PC-9 (cell line): ENCODE measurements around the gene ZFAND6. TPM values are rescaled to one million over a fixed set of nuclear protein-coding genes. Genes with fewer than 3 reads are reported as not detected.

Experiments used
- BruUV-seq: library from RNA; stranded (reverse); fragments of 400-500 nt; replicated peaks from 2 replicates; lab custom pipeline; 2021; lab: Mats Ljungman, UMichigan
- CTCF ChIA-PET: fragments of 300-600 bp; sonication (Branson Sonifier 250); formaldehyde crosslinking; loops from one replicate; lab custom pipeline; 2022; ENCODE audit warnings: antibody characterized with exemption; lab: Charles Lee
- POLR2A ChIA-PET: fragments of 300-600 bp; sonication (Branson Sonifier 250); formaldehyde crosslinking; loops from one replicate; lab custom pipeline; 2022; ENCODE audit warnings: antibody characterized with exemption; ENCODE audit not compliant: unreplicated experiment; lab: Charles Lee
- DNase-seq, 2 experiments: peaks; one replicate each; pipeline versions ENCODE4 v3.0.0 to v3.0.0-alpha.2; 2015 to 2022; ENCODE audit warnings: mixed read lengths in 1 of 2
- H2AFZ ChIP-seq: fragments of 200-600 bp; sonication (generic); 2 replicates; pipeline ENCODE4 v1.8.1; 2017; ENCODE audit warnings: antibody characterized with exemption
- H3F3A ChIP-seq: fragments of 200-600 bp; sonication (generic); 2 replicates; pipeline ENCODE4 v1.8.1; 2017; ENCODE audit warnings: antibody characterized with exemption, mild to moderate bottlenecking, low read depth; ENCODE audit not compliant: insufficient read depth
- H3K27ac ChIP-seq: fragments of 200-600 bp; sonication (generic); 2 replicates; pipeline ENCODE4 v1.6.1; 2016; ENCODE audit warnings: mixed run types
- H3K27me3 ChIP-seq: fragments of 200-600 bp; sonication (generic); 2 replicates; pipeline ENCODE4 v1.6.1; 2016; ENCODE audit warnings: low read depth, mixed run types; ENCODE audit not compliant: insufficient read depth
- H3K36me3 ChIP-seq: fragments of 200-600 bp; sonication (generic); 2 replicates; pipeline ENCODE4 v1.6.1; 2016; ENCODE audit warnings: low read depth, mixed run types
- H3K4me1 ChIP-seq: fragments of 200-600 bp; sonication (generic); replicated peaks from 2 replicates; pipeline ENCODE4 v1.6.1; 2016; ENCODE audit warnings: mixed run types; ENCODE audit not compliant: insufficient read depth
- H3K4me2 ChIP-seq: fragments of 200-600 bp; sonication (generic); 2 replicates; pipeline ENCODE4 v1.6.1; 2017; ENCODE audit warnings: mixed run types
- H3K4me3 ChIP-seq: fragments of 200-600 bp; sonication (generic); 2 replicates; pipeline ENCODE4 v1.6.1; 2016; ENCODE audit warnings: mixed run types
- H3K79me2 ChIP-seq: fragments of 200-600 bp; sonication (generic); 2 replicates; pipeline ENCODE4 v1.6.1; 2017; ENCODE audit warnings: low read depth, mixed run types
- H3K9me2 ChIP-seq: fragments of 200-600 bp; sonication (generic); 2 replicates; pipeline ENCODE4 v1.8.1; 2017; ENCODE audit warnings: mild to moderate bottlenecking; ENCODE audit not compliant: insufficient read depth
- H3K9me3 ChIP-seq: fragments of 200-600 bp; sonication (generic); 2 replicates; pipeline ENCODE4 v1.8.1; 2016; ENCODE audit warnings: low read depth; ENCODE audit not compliant: insufficient read depth
- H4K20me1 ChIP-seq: fragments of 200-600 bp; sonication (generic); 2 replicates; pipeline ENCODE4 v1.8.1; 2017; ENCODE audit not compliant: insufficient read depth
- EZH2 ChIP-seq: fragments of 200-600 bp; sonication (generic); IDR thresholded peaks from 2 replicates; pipeline ENCODE4 v1.8.0; 2017; ENCODE audit warnings: antibody characterized with exemption, low read depth
- intact Hi-C: fragments of 100-400 bp; cut with micrococcal nuclease; formaldehyde crosslinking; loops from one replicate; pipeline ENCODE4 v1.10.0; 2022; ENCODE audit not compliant: unreplicated experiment
- total RNA-seq: library from RNA; stranded (reverse); gene quantifications from 2 replicates; pipeline ENCODE4 v1.2.3, GENCODE V29; 2021
- TF ChIP-seq, protein P1 (sequence below): fragments of 200-600 bp; sonication (generic); conservative IDR thresholded peaks from 2 replicates; pipeline ENCODE4 v1.6.1; 2017; ENCODE audit warnings: mixed run types, antibody characterized with exemption, mild to moderate bottlenecking, moderate library complexity

ZFAND6 gene
- total RNA-seq, 1 experiment from 2014 or later = 68.3 TPM

DNA sequence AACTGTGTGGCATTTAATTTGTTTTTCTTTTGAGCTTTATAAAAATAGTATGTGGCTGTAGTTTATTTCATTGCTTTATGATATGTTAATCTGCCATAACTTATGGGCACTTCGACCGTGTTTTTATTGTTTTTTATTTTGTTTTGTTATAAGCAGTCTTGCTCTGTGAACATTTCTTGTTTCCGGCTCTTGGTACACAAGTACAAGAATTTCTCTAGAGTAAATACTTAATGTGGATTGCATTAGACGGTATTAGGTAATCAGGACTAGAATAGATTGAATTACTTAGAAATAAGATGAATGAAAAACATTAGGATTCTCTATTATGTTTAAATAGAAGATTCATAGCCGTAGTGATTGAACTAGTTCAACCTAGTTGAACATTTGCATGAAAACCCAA is 2.1 kb downstream of the ZFAND6 start:
- TF ChIP-seq EZH2 = no peak
- TF ChIP-seq, protein P1, sequence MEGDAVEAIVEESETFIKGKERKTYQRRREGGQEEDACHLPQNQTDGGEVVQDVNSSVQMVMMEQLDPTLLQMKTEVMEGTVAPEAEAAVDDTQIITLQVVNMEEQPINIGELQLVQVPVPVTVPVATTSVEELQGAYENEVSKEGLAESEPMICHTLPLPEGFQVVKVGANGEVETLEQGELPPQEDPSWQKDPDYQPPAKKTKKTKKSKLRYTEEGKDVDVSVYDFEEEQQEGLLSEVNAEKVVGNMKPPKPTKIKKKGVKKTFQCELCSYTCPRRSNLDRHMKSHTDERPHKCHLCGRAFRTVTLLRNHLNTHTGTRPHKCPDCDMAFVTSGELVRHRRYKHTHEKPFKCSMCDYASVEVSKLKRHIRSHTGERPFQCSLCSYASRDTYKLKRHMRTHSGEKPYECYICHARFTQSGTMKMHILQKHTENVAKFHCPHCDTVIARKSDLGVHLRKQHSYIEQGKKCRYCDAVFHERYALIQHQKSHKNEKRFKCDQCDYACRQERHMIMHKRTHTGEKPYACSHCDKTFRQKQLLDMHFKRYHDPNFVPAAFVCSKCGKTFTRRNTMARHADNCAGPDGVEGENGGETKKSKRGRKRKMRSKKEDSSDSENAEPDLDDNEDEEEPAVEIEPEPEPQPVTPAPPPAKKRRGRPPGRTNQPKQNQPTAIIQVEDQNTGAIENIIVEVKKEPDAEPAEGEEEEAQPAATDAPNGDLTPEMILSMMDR = no peak
- Histone ChIP-seq H3K27me3 (no peaks in the 10 kb centered on the region), H3K79me2 (peaks cover 66% of the 10 kb centered on the region), H3K4me1 (peaks cover 39% of the 10 kb centered on the region), H3K4me3 (peak overlapping the region; percentile 93), H3K4me2 (peak overlapping the region; percentile 94), H3F3A (peaks cover 20% of the 10 kb centered on the region), H3K36me3 (no peaks in the 10 kb centered on the region), H3K27ac (peak overlapping the region; percentile 92), H3K9me3 (no peaks in the 10 kb centered on the region), H4K20me1 (peaks cover 16% of the 10 kb centered on the region), H3K9me2 (no peaks in the 10 kb centered on the region), H2AFZ (no peak overlapping the region)
- peak in 1 of 2 experiments; percentile 62 for DNase-seq
- ChIA-PET CTCF (no interaction called here), POLR2A (interaction anchor here (0.6 kb wide), 1 partner anchor 106 kb away, joined by 4 read pairs; no protein-coding TSS in a partner anchor)
- intact Hi-C loops = loop anchor here (5.0 kb wide), 1 partner anchor 111 kb away; no protein-coding TSS in a partner anchor
- BruUV-seq = no TSS peak

DNA sequence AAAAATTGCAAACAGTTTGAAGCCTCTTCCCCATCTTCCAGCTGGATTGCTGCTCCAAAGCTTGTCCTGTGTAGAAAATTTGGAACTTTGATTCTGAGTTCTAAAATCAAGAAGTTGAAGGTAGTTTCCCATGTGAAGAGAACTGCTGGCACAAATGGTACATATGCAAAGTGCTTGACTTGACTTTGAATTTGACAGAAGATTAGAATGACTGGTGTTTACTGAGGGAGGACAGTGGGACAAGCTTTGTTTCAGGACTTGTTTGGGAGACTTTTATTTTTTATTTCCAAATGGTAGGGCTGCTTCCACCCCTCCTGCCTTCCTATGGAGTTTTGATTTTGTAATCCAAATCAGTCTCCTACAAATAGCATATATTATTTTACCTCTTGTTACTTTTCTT is 7.4 kb downstream of the ZFAND6 start:
- no peak overlapping the region for H3K27ac ChIP-seq
- H3K9me2 ChIP-seq = no peaks in the 10 kb centered on the region
- no peak overlapping the region for H3K4me2 ChIP-seq
- no TSS peak for BruUV-seq
- peaks cover 45% of the 10 kb centered on the region for H3K4me1 ChIP-seq
- ChIA-PET CTCF (no interaction called here), POLR2A (no interaction called here)
- H4K20me1 ChIP-seq = peaks cover 41% of the 10 kb centered on the region
- TF ChIP-seq EZH2 = no peak
- H2AFZ ChIP-seq = no peak overlapping the region
- no peaks in the 10 kb centered on the region for H3K27me3 ChIP-seq
- no peak overlapping the region for H3K4me3 ChIP-seq
- peaks cover 100% of the 10 kb centered on the region for H3K79me2 ChIP-seq
- H3K9me3 ChIP-seq = no peaks in the 10 kb centered on the region
- intact Hi-C loops = no loop called here
- no peaks in the 10 kb centered on the region for H3K36me3 ChIP-seq
- DNase-seq = no peak
- no peaks in the 10 kb centered on the region for H3F3A ChIP-seq

GRCh38 chr15:80068578-80068977 is 9.1 kb downstream of the ZFAND6 start:
- intact Hi-C loops = no loop called here
- H3K4me2 ChIP-seq = no peak overlapping the region
- H3K36me3 ChIP-seq = no peaks in the 10 kb centered on the region
- H3K9me3 ChIP-seq = no peaks in the 10 kb centered on the region
- no peaks in the 10 kb centered on the region for H3K27me3 ChIP-seq
- CTCF ChIA-PET = no interaction called here
- peaks cover 45% of the 10 kb centered on the region for H3K4me1 ChIP-seq
- no peaks in the 10 kb centered on the region for H3K9me2 ChIP-seq
- peaks cover 46% of the 10 kb centered on the region for H4K20me1 ChIP-seq
- no peak overlapping the region for H3K4me3 ChIP-seq
- peaks cover 4% of the 10 kb centered on the region for H3F3A ChIP-seq
- H3K27ac ChIP-seq = no peak overlapping the region
- DNase-seq = no peak
- no peak overlapping the region for H2AFZ ChIP-seq
- TF ChIP-seq, protein P1 = no peak
- TF ChIP-seq EZH2 = no peak
- POLR2A ChIA-PET = no interaction called here
- H3K79me2 ChIP-seq = peaks cover 98% of the 10 kb centered on the region
- BruUV-seq = no TSS peak

DNA sequence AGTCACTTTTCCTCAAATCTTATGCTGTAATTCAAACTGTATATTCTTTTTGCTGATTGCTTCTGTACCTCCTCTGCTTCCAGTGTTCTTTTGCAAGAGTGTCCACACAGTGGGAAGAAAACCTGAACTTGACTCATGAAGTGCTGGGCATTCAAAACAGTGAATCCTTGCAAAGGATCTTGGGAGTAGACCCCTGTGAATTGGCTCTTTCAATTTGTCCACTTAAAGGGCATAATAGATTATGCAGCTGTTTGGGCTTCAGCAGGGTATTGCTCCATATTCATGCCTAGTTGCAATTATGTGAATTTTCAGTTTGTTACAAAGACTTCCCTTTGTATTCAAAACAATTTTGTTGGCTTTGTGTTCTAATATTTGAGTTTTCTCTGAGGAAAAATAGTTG is 11.4 kb downstream of the ZFAND6 start:
- no peak for DNase-seq
- Histone ChIP-seq H3K79me2 (peaks cover 98% of the 10 kb centered on the region), H3K4me2 (peak overlapping the region; percentile 66; the same call in 1 of the 2 replicates)

More for the DNA sequence above, 11.4 kb downstream of the ZFAND6 start:
- POLR2A ChIA-PET = interaction anchor here (0.6 kb wide), 1 partner anchor 185 kb away, joined by 3 read pairs; no protein-coding TSS in a partner anchor
- Histone ChIP-seq H4K20me1 (peaks cover 53% of the 10 kb centered on the region), H2AFZ (no peak overlapping the region), H3K9me2 (no peaks in the 10 kb centered on the region), H3F3A (peaks cover 8% of the 10 kb centered on the region), H3K4me1 (peaks cover 38% of the 10 kb centered on the region), H3K4me3 (no peak overlapping the region), H3K36me3 (no peaks in the 10 kb centered on the region), H3K27me3 (no peaks in the 10 kb centered on the region), H3K9me3 (no peaks in the 10 kb centered on the region), H3K27ac (peak overlapping the region; percentile 50)
- intact Hi-C loops = loop anchor here (5.0 kb wide), 1 partner anchor 41 kb away; no protein-coding TSS in a partner anchor
- no TSS peak for BruUV-seq
- TF ChIP-seq, protein P1 = no peak
- TF ChIP-seq EZH2 = no peak
- CTCF ChIA-PET = interaction anchor here (0.6 kb wide), 1 partner anchor 11 kb away, joined by 5 read pairs; the partner anchor contains the start of gene ZFAND6
